NCI-H510A treated with DMSO at 0.1 percent for 48 hours (cell line): ENCODE results near the gene TXNDC11.

ENCODE experiments used
- DNase-seq: peaks from one replicate; lab custom pipeline; 2025; lab: John Stamatoyannopoulos, UW

Gene TXNDC11

DNA sequence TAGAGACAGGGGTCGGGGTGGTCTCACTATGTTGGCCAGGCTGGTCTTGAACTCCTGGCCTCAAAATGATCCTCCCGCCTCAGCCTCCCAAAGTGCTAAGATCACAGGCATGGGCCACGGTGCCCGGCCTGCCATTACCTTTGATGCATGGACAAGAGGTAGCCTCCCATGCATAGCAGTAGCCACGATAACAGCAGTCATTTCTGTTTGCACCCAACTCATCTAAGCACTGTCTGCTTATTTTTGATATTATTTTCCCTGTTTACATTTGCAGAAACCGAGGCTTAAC lies 111.9 kb downstream of the TXNDC11 start:
- no peak for DNase-seq

DNA sequence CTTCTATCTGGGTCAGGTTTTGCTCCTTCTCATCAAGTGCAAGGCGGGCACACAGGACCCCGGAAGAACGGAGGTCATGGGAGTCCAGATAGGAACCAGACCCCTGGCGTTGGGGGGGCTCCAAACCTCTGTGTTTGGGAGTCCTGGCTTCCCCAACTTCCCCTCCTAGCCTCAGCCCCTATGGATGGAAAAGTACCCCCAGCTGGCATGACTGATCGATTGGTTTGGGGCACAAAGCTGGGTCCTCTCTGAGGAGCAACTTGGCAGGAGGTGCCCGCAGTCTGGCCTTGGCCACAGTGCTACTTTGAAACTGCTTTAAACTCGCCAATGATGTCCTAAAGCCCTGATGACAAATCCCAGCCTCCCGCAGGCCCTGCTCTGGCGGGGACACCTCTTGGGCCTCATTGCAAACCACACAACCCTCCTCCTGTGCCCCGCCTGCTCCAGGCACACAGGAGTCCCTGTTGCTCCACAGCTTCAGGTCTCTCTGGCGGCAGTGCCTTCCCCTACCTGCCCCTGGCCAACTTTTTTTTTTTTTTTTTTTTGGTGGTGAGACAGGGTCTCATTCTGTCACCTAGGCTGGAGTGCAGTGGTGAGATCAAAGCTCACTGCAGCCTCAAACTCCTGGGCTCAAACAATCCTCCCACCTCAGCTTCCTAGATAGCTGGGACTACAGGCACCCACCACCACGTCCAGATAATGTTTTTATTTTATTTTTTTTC lies 112.5 kb downstream of the TXNDC11 start:
- DNase-seq: no peak
